Karpas-422 (cell line): ENCODE measurements around the gene CCR7. TPM values are rescaled to one million over a fixed set of nuclear protein-coding genes. Genes with fewer than 3 reads are reported as not detected.
"Not testable (repeated sequence)": the region's sequence is repeated elsewhere in the genome, so short reads cannot be mapped to it uniquely, and the experiment has no call there.

Experiments used
- DNase-seq: peaks from one replicate; pipeline ENCODE4 v3.0.0-alpha.2; 2015
- H2AFZ ChIP-seq: fragments of 200-600 bp; sonication (generic); 2 replicates; pipeline ENCODE4 v1.6.1; 2014; ENCODE audit warnings: antibody characterized with exemption, low read length, mixed read lengths
- H3K27ac ChIP-seq: fragments of 200-600 bp; sonication (generic); 2 replicates; pipeline ENCODE4 v1.5.1; 2014; ENCODE audit warnings: mild to moderate bottlenecking, low read length, moderate library complexity
- H3K27me3 ChIP-seq: fragments of 200-600 bp; sonication (generic); 2 replicates; pipeline ENCODE4 v1.6.1; 2014; ENCODE audit warnings: low read length, mixed read lengths
- H3K36me3 ChIP-seq: fragments of 200-600 bp; sonication (generic); 2 replicates; pipeline ENCODE4 v1.6.1; 2014; ENCODE audit warnings: low read length, mixed read lengths; ENCODE audit not compliant: insufficient read depth
- H3K4me1 ChIP-seq: fragments of 200-600 bp; sonication (generic); 2 replicates; pipeline ENCODE4 v1.6.1; 2014; ENCODE audit warnings: mild to moderate bottlenecking, low read length, mixed read lengths
- H3K4me2 ChIP-seq: fragments of 200-600 bp; sonication (generic); 2 replicates; pipeline ENCODE4 v1.6.1; 2014; ENCODE audit warnings: low read length, low read depth, mild to moderate bottlenecking; ENCODE audit not compliant: poor library complexity, severe bottlenecking
- H3K4me3 ChIP-seq: fragments of 200-600 bp; sonication (generic); 2 replicates; pipeline ENCODE4 v1.5.1; 2014; ENCODE audit warnings: mild to moderate bottlenecking, antibody characterized with exemption, low read length, mixed read lengths
- H3K79me2 ChIP-seq: fragments of 200-600 bp; sonication (generic); 2 replicates; pipeline ENCODE4 v1.6.1; 2014; ENCODE audit warnings: mild to moderate bottlenecking, low read length, mixed read lengths
- H3K9ac ChIP-seq: fragments of 200-600 bp; sonication (generic); 2 replicates; pipeline ENCODE4 v1.6.0; 2014; ENCODE audit warnings: low read length
- H3K9me2 ChIP-seq: fragments of 200-600 bp; sonication (generic), shearing (Covaris generic); replicated peaks from 2 replicates; pipeline ENCODE4 v1.6.0; 2014; ENCODE audit warnings: mild to moderate bottlenecking, low read length, moderate library complexity; ENCODE audit not compliant: insufficient read depth
- H3K9me3 ChIP-seq: fragments of 300-700, 200-600 bp; sonication (generic); 2 replicates; pipeline ENCODE4 v1.6.1; 2014; ENCODE audit warnings: low read length, mixed read lengths
- H4K20me1 ChIP-seq: fragments of 200-600 bp; sonication (generic); 2 replicates; pipeline ENCODE4 v1.6.1; 2014; ENCODE audit warnings: mild to moderate bottlenecking, antibody characterized with exemption, low read length, low read depth; ENCODE audit not compliant: insufficient read depth
- total RNA-seq: library from RNA; depleted of rRNA; stranded (reverse); fragments of >200 nt; shearing (Covaris generic); gene quantifications from 2 replicates; pipeline ENCODE4 v1.2.3, GENCODE V29; 2014; ENCODE audit warnings: low replicate concordance

Gene CCR7
- total RNA-seq, 1 experiment from 2014 or later: not detected

GRCh38 chr17:40551091-40551878 lies 14.0 kb downstream of the CCR7 start:
- DNase-seq: no peak
- no peaks in the 10 kb centered on the region for H3K27me3 ChIP-seq
- no peaks in the 10 kb centered on the region for H4K20me1 ChIP-seq
- H3K4me3 ChIP-seq: no peak overlapping the region
- no peaks in the 10 kb centered on the region for H3K36me3 ChIP-seq
- H2AFZ ChIP-seq: no peak overlapping the region
- H3K9ac ChIP-seq: no peak overlapping the region
- H3K27ac ChIP-seq: no peak overlapping the region
- no peaks in the 10 kb centered on the region for H3K9me2 ChIP-seq
- no peak overlapping the region for H3K4me2 ChIP-seq
- H3K79me2 ChIP-seq: no peaks in the 10 kb centered on the region
- H3K4me1 ChIP-seq: no peaks in the 10 kb centered on the region
- no peaks in the 10 kb centered on the region for H3K9me3 ChIP-seq

- Histone ChIP-seq H3K4me3 (no peak overlapping the region), H3K4me1 (no peaks in the 10 kb centered on the region), H3K4me2 (no peak overlapping the region), H3K9me3 (no peaks in the 10 kb centered on the region), H3K9me2 (no peaks in the 10 kb centered on the region), H3K27ac (no peak overlapping the region), H2AFZ (no peak overlapping the region), H4K20me1 (no peaks in the 10 kb centered on the region), H3K27me3 (no peaks in the 10 kb centered on the region), H3K79me2 (no peaks in the 10 kb centered on the region), H3K9ac (no peak overlapping the region), H3K36me3 (no peaks in the 10 kb centered on the region)
- DNase-seq: no peak
These were observed 14.7 kb downstream of the CCR7 start for GRCh38 chr17:40550608-40551007.

- no peak overlapping the region for H3K4me3 ChIP-seq
- no peaks in the 10 kb centered on the region for H4K20me1 ChIP-seq
- H3K36me3 ChIP-seq: no peaks in the 10 kb centered on the region
- H3K9me2 ChIP-seq: no peaks in the 10 kb centered on the region
- no peaks in the 10 kb centered on the region for H3K79me2 ChIP-seq
- H3K9me3 ChIP-seq: no peaks in the 10 kb centered on the region
- H3K27ac ChIP-seq: no peak overlapping the region
- H3K4me1 ChIP-seq: no peaks in the 10 kb centered on the region
- H3K9ac ChIP-seq: no peak overlapping the region
- H3K4me2 ChIP-seq: no peak overlapping the region
- no peaks in the 10 kb centered on the region for H3K27me3 ChIP-seq
- no peak overlapping the region for H2AFZ ChIP-seq
- DNase-seq: no peak
These were observed 16.1 kb downstream of the CCR7 start for GRCh38 chr17:40548982-40549685.

GRCh38 chr17:40548491-40548981 lies 16.7 kb downstream of the CCR7 start:
- Histone ChIP-seq H3K79me2 (no peaks in the 10 kb centered on the region), H3K4me1 (no peaks in the 10 kb centered on the region), H3K36me3 (no peaks in the 10 kb centered on the region), H3K9me3 (no peaks in the 10 kb centered on the region), H3K4me2 (no peak overlapping the region), H3K4me3 (no peak overlapping the region), H3K9ac (no peak overlapping the region), H4K20me1 (no peaks in the 10 kb centered on the region), H3K9me2 (no peaks in the 10 kb centered on the region), H2AFZ (no peak overlapping the region), H3K27ac (no peak overlapping the region), H3K27me3 (no peaks in the 10 kb centered on the region)
- no peak for DNase-seq

GRCh38 chr17:40547785-40548478 lies 17.3 kb downstream of the CCR7 start:
- H4K20me1 ChIP-seq: no peaks in the 10 kb centered on the region
- H3K27me3 ChIP-seq: no peaks in the 10 kb centered on the region
- no peaks in the 10 kb centered on the region for H3K9me2 ChIP-seq
- H2AFZ ChIP-seq: no peak overlapping the region
- no peak overlapping the region for H3K4me3 ChIP-seq
- no peak overlapping the region for H3K4me2 ChIP-seq
- DNase-seq: no peak
- no peaks in the 10 kb centered on the region for H3K79me2 ChIP-seq
- H3K9ac ChIP-seq: no peak overlapping the region
- H3K9me3 ChIP-seq: no peaks in the 10 kb centered on the region
- H3K36me3 ChIP-seq: no peaks in the 10 kb centered on the region
- no peak overlapping the region for H3K27ac ChIP-seq
- no peaks in the 10 kb centered on the region for H3K4me1 ChIP-seq

GRCh38 chr17:40547079-40547784 lies 18.0 kb downstream of the CCR7 start:
- DNase-seq: no peak
- Histone ChIP-seq H3K79me2 (no peaks in the 10 kb centered on the region), H3K4me2 (no peak overlapping the region), H4K20me1 (no peaks in the 10 kb centered on the region), H3K9me3 (no peaks in the 10 kb centered on the region), H3K4me3 (no peak overlapping the region), H3K4me1 (no peaks in the 10 kb centered on the region), H3K9me2 (no peaks in the 10 kb centered on the region), H3K9ac (no peak overlapping the region), H3K36me3 (no peaks in the 10 kb centered on the region), H3K27ac (no peak overlapping the region), H3K27me3 (no peaks in the 10 kb centered on the region), H2AFZ (no peak overlapping the region)

GRCh38 chr17:40546497-40546896 lies 18.8 kb downstream of the CCR7 start:
- not testable (repeated sequence) for H3K4me3 ChIP-seq, H2AFZ ChIP-seq, H4K20me1 ChIP-seq, H3K9me3 ChIP-seq, H3K4me1 ChIP-seq, H3K27me3 ChIP-seq, H3K27ac ChIP-seq, DNase-seq, H3K79me2 ChIP-seq, H3K9me2 ChIP-seq, H3K4me2 ChIP-seq, H3K36me3 ChIP-seq, H3K9ac ChIP-seq

- no peak overlapping the region for H2AFZ ChIP-seq
- no peak for DNase-seq
These were observed 19.6 kb downstream of the CCR7 start for GRCh38 chr17:40545660-40546059.

More at GRCh38 chr17:40545660-40546059, 19.6 kb downstream of the CCR7 start:
- H3K27ac ChIP-seq: no peak overlapping the region
- H3K4me1 ChIP-seq: no peaks in the 10 kb centered on the region
- H3K4me2 ChIP-seq: no peak overlapping the region
- no peaks in the 10 kb centered on the region for H4K20me1 ChIP-seq
- no peaks in the 10 kb centered on the region for H3K79me2 ChIP-seq
- no peak overlapping the region for H3K4me3 ChIP-seq
- H3K9me2 ChIP-seq: no peaks in the 10 kb centered on the region
- no peaks in the 10 kb centered on the region for H3K9me3 ChIP-seq
- H3K9ac ChIP-seq: no peak overlapping the region
- H3K27me3 ChIP-seq: no peaks in the 10 kb centered on the region
- H3K36me3 ChIP-seq: no peaks in the 10 kb centered on the region
